ENCODE data around the gene SMIM24. TPM values are rescaled to one million over a fixed set of nuclear protein-coding genes. Genes with fewer than 3 reads are reported as not detected.

The SMIM24 gene
- 3.2 TPM in 1 of 2 replicates, not detected in the other for total RNA-seq

DNA sequence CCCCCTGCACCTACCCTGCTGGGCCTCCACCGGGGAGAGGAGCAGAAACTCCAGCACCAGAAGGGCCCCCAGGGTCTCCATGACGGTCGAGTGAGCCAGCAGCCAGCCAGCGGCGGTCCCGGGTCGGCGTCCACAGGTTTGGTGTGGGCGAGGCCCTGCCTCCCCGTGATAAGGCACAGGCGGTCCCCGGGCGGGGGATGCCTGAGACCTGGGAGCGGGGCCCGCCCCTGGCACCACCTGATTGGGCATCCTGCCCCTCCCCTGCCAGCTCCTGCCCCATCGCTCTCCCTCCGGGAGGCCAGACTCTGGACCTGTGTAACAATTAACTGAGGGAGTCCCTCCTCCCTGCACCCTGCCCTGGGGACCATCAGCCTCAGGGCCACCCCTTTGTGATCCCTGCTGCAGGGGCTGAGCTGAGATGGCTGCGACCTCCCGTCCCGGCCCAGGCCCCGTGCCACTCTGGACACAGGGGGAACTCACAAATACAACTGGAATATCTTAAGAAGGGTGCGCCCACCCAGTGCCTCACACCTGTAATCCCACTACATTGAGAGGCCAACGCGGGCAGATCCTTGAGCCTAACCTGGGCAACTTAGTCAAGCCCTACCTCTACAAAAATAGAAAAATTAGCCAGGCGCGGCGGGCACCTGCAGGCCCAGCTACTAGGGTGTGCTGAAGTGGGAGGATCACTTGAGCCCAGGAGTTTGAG lies at the start of gene SMIM24:
Gene SMIM24, minus strand, starts transcription at position 143 of the 709 bp plus-strand sequence. Its CDS starts 62 bp downstream, at position 81.

DNA sequence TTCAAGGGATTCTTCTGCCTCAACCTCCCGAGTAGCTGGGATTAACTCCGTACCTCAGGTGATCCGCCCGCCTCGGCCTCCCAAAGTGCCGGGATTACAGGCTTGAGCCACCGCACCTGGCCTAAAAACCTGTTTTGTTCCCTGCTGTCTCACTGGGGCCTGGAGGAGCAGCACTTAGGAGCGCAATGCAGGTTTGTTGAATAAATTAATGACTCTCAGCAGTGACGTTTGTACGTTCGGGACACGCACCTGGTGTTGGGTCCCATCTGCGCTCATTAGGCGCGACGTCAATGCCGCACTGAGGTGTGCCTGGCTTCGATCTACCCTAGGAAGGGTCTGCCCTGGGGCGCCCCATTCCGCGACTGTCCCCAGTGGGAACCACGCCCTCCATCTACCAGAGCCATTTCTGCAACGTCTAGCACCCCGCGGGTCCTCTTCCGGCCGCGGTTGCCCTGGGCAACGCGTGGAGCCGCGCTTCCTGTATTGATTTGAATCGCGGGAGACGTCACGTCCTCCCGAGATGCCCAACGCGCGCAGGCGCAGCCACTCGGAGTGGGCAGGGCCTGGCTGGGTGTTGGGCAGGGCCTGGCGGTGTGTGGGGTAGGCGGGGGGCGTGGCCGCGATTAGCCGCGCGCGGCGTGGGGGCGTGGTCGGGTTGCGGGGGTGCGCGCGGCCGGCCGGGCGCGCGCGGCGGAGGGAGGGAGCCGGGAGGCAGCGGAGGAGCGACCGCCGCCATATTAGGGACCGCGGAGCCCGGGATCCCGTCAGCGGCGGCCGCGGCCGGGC lies 25.5 kb upstream of the SMIM24 start, which contains the start of gene FZR1:
Gene FZR1, plus strand, starts transcription at position 714 of the 786 bp plus-strand sequence. CDS start 16,679 bp downstream, outside the sequence.

DNA sequence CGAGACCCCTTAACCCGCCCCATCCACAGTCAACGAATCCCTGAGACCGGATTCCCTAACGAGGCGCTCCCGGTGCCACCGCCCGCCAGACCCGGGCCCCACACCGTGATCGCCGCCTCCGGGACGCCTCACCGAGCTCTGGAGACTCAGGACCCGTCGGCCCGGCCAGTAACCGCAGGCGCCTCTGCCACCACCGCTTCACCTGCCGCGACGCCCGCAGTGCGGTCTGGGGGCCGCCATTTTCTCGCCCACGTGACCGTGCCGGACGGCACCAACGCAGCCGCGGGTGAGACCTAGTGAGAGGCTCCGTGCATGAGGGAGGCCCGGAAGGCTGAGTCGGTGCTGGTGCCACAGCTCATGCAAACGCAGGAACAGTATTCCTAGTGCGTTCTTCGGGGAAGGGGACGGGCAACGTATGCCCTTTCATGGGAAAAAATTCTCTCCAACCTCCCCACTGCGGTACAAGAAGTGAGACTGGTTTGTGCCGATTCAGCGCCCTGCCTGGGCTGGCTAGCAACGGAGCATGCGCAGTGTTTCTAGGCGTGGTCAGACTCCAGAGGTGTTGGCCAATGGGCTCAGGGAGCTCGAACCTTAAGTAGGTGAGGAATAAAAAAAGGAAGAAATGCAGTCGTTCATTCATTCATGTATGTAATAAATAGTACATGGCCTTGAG lies 20.2 kb upstream of the SMIM24 start, which contains the start of gene DOHH:
Gene DOHH, minus strand, starts transcription at position 246 of the 673 bp plus-strand sequence. CDS start 3,860 bp downstream, outside the sequence.

DNA sequence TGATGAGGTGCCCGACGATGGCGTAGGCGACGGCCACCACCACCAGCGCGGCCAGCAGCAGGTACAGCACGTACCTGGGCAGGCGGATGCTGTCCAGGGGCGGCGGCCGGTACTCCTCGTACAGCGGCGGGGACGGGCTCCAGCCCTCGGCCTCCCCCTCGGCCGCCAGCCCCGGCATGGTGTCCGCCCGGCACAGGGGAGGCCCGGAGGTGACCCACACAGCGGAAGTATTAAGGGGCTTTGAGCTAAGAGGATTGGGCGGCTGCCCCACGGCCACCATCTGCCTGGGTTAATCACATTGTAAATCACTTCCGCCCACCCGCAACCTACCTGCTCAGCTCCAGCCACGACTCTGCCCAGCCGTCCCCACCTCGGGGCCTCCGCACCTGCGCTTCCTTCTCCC lies 2.9 kb upstream of the SMIM24 start, which contains the start of gene SMIM44:
Gene SMIM44, minus strand, starts transcription at position 216 of the 403 bp plus-strand sequence. Its CDS starts 38 bp downstream, at position 178.

Other genes starting within 250 kb of the SMIM24 start
- gene NFIC, start 113.9 kb downstream of the SMIM24 start, total RNA-seq = 46.8 and 52.0 TPM in 2 replicates
- not detected in 2 replicates for gene SMIM44, start 2.9 kb upstream of the SMIM24 start, total RNA-seq
- 19.5 and 32.6 TPM in 2 replicates for gene DOHH, start 20.1 kb upstream of the SMIM24 start, total RNA-seq
- 38.2 and 76.3 TPM in 2 replicates for gene FZR1, start 25.8 kb upstream of the SMIM24 start, total RNA-seq
- gene TEKTIP1, start 58.6 kb upstream of the SMIM24 start, total RNA-seq = not detected in 2 replicates
- gene MFSD12, start 77.1 kb upstream of the SMIM24 start, total RNA-seq = 287 and 301 TPM in 2 replicates
- 131 and 145 TPM in 2 replicates for gene HMG20B, start 92.4 kb upstream of the SMIM24 start, total RNA-seq
- gene GIPC3, start 105.0 kb upstream of the SMIM24 start, total RNA-seq = 0.49 and 0.89 TPM in 2 replicates
- gene TBXA2R, start 126.3 kb upstream of the SMIM24 start, total RNA-seq = 2.8 and 2.9 TPM in 2 replicates
- 34.7 and 35.1 TPM in 2 replicates for gene CACTIN, start 146.3 kb upstream of the SMIM24 start, total RNA-seq
- 43.7 and 67.4 TPM in 2 replicates for gene PIP5K1C, start 219.9 kb upstream of the SMIM24 start, total RNA-seq
- gene TJP3, start 227.9 kb upstream of the SMIM24 start, total RNA-seq = 2.5 TPM in 1 of 2 replicates, not detected in the other

All from mesangial cell (primary cell).